SU-DHL-6 (cell line): ENCODE data around the gene BTNL3.

Experiments used
- EZH2phosphoT487 ChIP-seq: fragments of 200-600 bp; sonication (generic), shearing (Covaris generic); conservative IDR thresholded peaks from 2 replicates; pipeline ENCODE4 v1.6.1; 2018; ENCODE audit warnings: mild to moderate bottlenecking, antibody characterized with exemption, low read length, moderate library complexity, mixed read lengths
- TF ChIP-seq, protein P1 (sequence below): fragments of 200-600 bp; sonication (generic); IDR thresholded peaks from one replicate; pipeline ENCODE4 v1.5.1; 2017; ENCODE audit warnings: antibody characterized with exemption, mild to moderate bottlenecking, low read length, moderate library complexity; ENCODE audit not compliant: insufficient read depth, poor library complexity, severe bottlenecking

DNA sequence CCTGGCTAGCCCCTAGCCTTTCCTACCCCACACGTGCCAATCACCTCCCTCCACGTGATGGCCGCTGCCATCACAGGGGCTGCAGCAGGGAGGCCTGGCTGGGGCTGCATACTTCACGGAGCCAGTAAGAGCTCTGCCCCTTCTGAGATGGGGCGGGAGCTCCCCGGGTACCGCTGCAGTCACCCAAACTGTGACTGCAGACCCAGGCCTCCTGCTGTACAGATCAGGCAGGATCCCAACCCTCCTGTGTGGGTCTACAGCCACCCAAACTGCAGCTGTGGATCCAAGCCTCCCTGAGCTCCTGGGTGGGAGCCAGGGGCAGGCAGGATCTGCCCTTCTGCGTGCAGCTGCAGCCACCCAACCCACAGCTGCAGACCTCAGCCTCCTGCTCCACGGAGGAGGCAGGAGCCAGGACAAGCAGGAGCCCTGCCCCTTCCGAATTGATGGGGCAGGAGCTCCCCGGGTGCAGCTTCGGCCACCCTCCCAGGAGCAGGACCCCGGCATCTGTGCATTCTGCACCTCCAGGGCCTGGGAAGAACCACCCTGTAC lies 48.2 kb downstream of the BTNL3 start:
- TF ChIP-seq, protein P1, sequence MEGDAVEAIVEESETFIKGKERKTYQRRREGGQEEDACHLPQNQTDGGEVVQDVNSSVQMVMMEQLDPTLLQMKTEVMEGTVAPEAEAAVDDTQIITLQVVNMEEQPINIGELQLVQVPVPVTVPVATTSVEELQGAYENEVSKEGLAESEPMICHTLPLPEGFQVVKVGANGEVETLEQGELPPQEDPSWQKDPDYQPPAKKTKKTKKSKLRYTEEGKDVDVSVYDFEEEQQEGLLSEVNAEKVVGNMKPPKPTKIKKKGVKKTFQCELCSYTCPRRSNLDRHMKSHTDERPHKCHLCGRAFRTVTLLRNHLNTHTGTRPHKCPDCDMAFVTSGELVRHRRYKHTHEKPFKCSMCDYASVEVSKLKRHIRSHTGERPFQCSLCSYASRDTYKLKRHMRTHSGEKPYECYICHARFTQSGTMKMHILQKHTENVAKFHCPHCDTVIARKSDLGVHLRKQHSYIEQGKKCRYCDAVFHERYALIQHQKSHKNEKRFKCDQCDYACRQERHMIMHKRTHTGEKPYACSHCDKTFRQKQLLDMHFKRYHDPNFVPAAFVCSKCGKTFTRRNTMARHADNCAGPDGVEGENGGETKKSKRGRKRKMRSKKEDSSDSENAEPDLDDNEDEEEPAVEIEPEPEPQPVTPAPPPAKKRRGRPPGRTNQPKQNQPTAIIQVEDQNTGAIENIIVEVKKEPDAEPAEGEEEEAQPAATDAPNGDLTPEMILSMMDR, result no peak
- TF ChIP-seq EZH2phosphoT487, result no peak
